Upper lobe of right lung (tissue), 1 donor: ENCODE data around the gene DOCK10. TPM values are rescaled to one million over a fixed set of nuclear protein-coding genes. Genes with fewer than 3 reads are reported as not detected.

Experiments
- ATAC-seq: fragments of 200-7000 bp; cut with Tn5 transposase; one replicate; pipeline ENCODE4 v1.9.1; 2020; ENCODE audit warnings: mild to moderate bottlenecking, moderate library complexity
- DNase-seq: peaks from one replicate; pipeline ENCODE4 v3.0.0-alpha.2; 2020
- H3K27ac ChIP-seq: fragments of 200-600 bp; one replicate; pipeline ENCODE4 v1.8.0; 2022
- H3K27me3 ChIP-seq: fragments of 200-600 bp; one replicate; pipeline ENCODE4 v1.8.0; 2022; ENCODE audit warnings: mild to moderate bottlenecking
- H3K36me3 ChIP-seq: fragments of 200-600 bp; one replicate; pipeline ENCODE4 v1.8.0; 2022
- H3K4me1 ChIP-seq: fragments of 200-600 bp; one replicate; pipeline ENCODE4 v1.8.0; 2022
- H3K4me3 ChIP-seq: fragments of 200-600 bp; one replicate; pipeline ENCODE4 v1.8.0; 2022; ENCODE audit warnings: mild to moderate bottlenecking
- H3K9me3 ChIP-seq: fragments of 200-600 bp; one replicate; pipeline ENCODE4 v1.8.0; 2022
- intact Hi-C: fragments of 100-400 bp; cut with DNase I; formaldehyde crosslinking; loops from one replicate; pipeline ENCODE4 v1.11.0; 2022
- total RNA-seq: library from RNA; stranded (reverse); fragmentation: NEBNext Ultra II Directional; extraction: Animal tissue kit (Norgen Biotek cat#: 25700); gene quantifications from one replicate; pipeline ENCODE4 v1.2.1, GENCODE V29; 2021
- TF ChIP-seq, protein P1 (sequence below): fragments of 200-600 bp; IDR thresholded peaks from one replicate; pipeline ENCODE4 v1.8.0; 2022; ENCODE audit warnings: antibody characterized with exemption
- donor health status: DM: no; HTN: yes; CAD: no; lungs with severe emphysema.

Gene DOCK10
- total RNA-seq, 1 donor from 2014 or later = 35.8 TPM

DNA sequence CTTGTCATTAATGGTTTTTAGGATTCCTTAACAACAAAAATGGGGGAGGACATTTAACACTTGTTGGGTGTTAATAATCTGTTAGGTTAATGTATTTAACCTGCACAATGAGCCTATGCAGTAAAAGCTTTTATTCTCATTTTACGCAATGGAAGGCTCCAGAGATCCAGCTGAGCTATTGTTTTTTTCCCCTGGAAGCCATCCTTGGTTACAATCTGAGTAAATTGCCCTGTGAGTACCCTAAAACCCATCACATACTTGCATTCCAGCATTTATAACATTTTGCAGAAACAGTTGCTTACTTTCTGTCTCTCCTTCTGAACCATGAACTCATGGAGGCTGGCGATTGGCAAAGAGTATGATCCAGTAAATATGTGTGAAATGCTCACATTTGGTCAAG, 30.2 kb upstream of the DOCK10 start:
- no peaks in the 10 kb centered on the region for H3K27me3 ChIP-seq
- DNase-seq (no peak), ATAC-seq (no peak)
- no peaks in the 10 kb centered on the region for H3K36me3 ChIP-seq
- intact Hi-C loops = no loop called here
- no peaks in the 10 kb centered on the region for H3K4me1 ChIP-seq
- TF ChIP-seq, protein P1, sequence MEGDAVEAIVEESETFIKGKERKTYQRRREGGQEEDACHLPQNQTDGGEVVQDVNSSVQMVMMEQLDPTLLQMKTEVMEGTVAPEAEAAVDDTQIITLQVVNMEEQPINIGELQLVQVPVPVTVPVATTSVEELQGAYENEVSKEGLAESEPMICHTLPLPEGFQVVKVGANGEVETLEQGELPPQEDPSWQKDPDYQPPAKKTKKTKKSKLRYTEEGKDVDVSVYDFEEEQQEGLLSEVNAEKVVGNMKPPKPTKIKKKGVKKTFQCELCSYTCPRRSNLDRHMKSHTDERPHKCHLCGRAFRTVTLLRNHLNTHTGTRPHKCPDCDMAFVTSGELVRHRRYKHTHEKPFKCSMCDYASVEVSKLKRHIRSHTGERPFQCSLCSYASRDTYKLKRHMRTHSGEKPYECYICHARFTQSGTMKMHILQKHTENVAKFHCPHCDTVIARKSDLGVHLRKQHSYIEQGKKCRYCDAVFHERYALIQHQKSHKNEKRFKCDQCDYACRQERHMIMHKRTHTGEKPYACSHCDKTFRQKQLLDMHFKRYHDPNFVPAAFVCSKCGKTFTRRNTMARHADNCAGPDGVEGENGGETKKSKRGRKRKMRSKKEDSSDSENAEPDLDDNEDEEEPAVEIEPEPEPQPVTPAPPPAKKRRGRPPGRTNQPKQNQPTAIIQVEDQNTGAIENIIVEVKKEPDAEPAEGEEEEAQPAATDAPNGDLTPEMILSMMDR = no peak
- no peaks in the 10 kb centered on the region for H3K9me3 ChIP-seq
- H3K27ac ChIP-seq = no peak overlapping the region
- no peak overlapping the region for H3K4me3 ChIP-seq

DNA sequence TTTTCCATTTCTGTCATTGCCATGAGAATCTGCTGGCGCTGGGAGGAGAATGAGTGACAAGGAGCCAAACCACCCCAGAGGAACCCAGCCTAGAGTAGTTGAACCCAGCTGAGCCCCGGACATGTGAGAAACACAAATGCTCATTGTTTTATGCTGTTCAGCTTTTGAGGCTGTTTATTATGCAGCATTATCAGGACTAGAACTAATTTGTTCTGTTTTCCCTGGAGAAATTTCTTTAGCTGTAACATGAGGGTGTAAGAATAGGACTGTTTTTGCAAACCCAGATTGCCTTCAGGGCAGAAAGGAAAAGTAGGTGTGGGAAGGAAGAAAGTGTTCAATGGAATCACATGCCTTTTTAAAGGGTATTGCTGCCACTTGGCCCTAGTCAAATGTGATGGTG, 28.5 kb upstream of the DOCK10 start:
- no peaks in the 10 kb centered on the region for H3K4me1 ChIP-seq
- intact Hi-C loops = no loop called here
- H3K27ac ChIP-seq = no peak overlapping the region
- no peak overlapping the region for H3K4me3 ChIP-seq
- no peaks in the 10 kb centered on the region for H3K36me3 ChIP-seq
- no peak for DNase-seq
- no peaks in the 10 kb centered on the region for H3K27me3 ChIP-seq
- H3K9me3 ChIP-seq = no peaks in the 10 kb centered on the region
- no peak for ATAC-seq
- TF ChIP-seq, protein P1 = no peak

DNA sequence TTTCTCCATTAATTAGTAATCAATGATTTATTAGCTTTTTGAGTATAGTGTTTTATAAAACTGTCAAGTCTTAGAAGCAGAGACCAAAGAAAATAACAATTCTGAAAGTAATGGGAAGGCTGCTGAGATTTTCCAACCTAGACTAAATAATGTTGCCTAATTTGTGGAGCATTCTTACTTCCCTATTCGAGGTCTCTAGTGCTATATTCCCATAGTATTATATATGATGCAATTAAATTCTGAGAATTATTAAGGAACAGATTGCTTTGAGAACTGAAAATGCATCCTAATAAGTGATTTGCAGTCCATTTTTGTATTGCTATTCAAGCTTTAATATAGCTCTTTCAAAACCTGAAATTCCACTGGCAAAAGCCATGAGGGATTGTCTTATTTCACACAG, 27.7 kb upstream of the DOCK10 start:
- DNase-seq (no peak), ATAC-seq (peak; percentile 35)
- Histone ChIP-seq H3K4me1 (no peaks in the 10 kb centered on the region), H3K9me3 (no peaks in the 10 kb centered on the region), H3K27me3 (no peaks in the 10 kb centered on the region), H3K36me3 (no peaks in the 10 kb centered on the region), H3K27ac (no peak overlapping the region), H3K4me3 (no peak overlapping the region)
- TF ChIP-seq, protein P1 = no peak
- intact Hi-C loops = no loop called here

DNA sequence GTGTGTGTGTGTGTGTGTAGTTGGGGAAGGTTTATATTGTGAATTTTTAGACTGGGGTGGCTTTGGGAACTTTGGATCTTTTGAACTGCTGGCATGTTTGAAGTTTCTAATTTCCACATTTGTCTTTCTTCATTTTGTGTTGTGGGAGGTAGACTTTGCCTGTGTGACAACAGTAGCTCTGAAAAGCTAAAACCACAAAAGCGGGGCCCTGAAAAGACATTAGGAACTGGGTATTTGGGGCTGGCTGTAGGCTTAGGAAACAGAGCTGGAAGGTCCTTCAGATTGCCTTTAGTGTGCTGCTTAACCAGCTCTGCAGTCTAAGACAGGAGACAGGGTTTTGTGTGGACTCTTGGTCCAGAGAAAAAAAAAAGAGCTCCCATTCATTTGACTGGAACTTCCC, 27.2 kb upstream of the DOCK10 start:
- no peaks in the 10 kb centered on the region for H3K9me3 ChIP-seq
- intact Hi-C loops = no loop called here
- TF ChIP-seq, protein P1 = no peak
- H3K4me1 ChIP-seq = no peaks in the 10 kb centered on the region
- H3K4me3 ChIP-seq = no peak overlapping the region
- no peak overlapping the region for H3K27ac ChIP-seq
- ATAC-seq = peak; percentile 74
- no peaks in the 10 kb centered on the region for H3K27me3 ChIP-seq
- no peaks in the 10 kb centered on the region for H3K36me3 ChIP-seq
- DNase-seq = no peak

DNA sequence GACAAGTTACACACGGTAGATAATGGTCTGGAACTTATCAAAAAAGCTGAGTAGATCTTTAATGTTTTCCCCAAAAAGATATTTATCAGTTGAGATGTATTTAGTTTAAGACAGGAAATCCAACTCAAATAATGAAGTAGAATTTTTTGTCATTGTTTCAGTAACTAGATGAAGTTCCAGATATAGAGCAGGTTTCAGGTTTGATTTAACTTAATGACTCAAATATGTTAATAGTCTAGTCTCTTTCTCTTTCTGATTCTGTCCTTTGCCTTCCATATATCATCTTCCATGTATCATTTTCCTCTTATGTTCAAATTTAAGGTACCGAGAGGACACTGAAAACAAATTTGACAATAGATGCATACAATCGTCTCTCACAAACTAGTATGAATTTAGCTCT, 23.6 kb upstream of the DOCK10 start:
- H3K27ac ChIP-seq = no peak overlapping the region
- no peak for ATAC-seq
- intact Hi-C loops = no loop called here
- DNase-seq = no peak
- TF ChIP-seq, protein P1 = no peak
- H3K9me3 ChIP-seq = no peaks in the 10 kb centered on the region
- no peaks in the 10 kb centered on the region for H3K4me1 ChIP-seq
- no peak overlapping the region for H3K4me3 ChIP-seq
- no peaks in the 10 kb centered on the region for H3K27me3 ChIP-seq
- H3K36me3 ChIP-seq = no peaks in the 10 kb centered on the region

DNA sequence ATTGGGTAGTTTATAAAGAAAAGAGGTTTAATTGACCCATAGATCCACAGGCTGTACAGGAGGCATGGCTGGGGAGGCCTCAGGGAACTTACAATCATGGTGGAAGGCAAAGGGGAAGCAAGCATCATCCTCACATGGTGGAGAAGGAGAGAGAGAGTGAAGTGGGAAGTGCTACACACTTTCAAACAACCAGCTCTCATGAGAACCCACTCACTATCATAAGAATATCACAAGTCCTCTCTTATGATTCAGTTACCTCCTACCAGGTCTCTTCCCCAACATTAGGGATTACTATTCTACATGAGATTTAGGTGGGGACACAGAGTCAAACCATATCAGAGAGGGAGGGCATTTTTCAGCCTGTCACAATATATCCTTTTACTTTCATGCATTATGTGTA, 22.7 kb upstream of the DOCK10 start:
- intact Hi-C loops = no loop called here
- no peak overlapping the region for H3K27ac ChIP-seq
- H3K4me1 ChIP-seq = no peaks in the 10 kb centered on the region
- no peak overlapping the region for H3K4me3 ChIP-seq
- H3K27me3 ChIP-seq = no peaks in the 10 kb centered on the region
- no peaks in the 10 kb centered on the region for H3K9me3 ChIP-seq
- TF ChIP-seq, protein P1 = no peak
- DNase-seq (no peak), ATAC-seq (no peak)
- no peaks in the 10 kb centered on the region for H3K36me3 ChIP-seq
